Sigmoid colon (tissue), 7 donors: ENCODE data around the gene TDRD5. TPM values are rescaled to one million over a fixed set of nuclear protein-coding genes. Genes with fewer than 3 reads are reported as not detected.

Experiments
- DNase-seq: peaks from one replicate; pipeline ENCODE4 v3.0.0-alpha.2; 2019
- H3K27ac ChIP-seq, 4 donors: fragments of 200-600 bp; sonication (generic); one replicate each; pipeline ENCODE4 v1.5.1; 2016 to 2019; ENCODE audit warnings: mild to moderate bottlenecking in 1 of 4
- H3K27me3 ChIP-seq, 3 donors: fragments of 200-600 bp; sonication (generic); one replicate each; pipeline ENCODE4 v1.5.1; 2019; ENCODE audit warnings: mild to moderate bottlenecking in 1 of 3
- H3K36me3 ChIP-seq, 4 donors: fragments of 200-600 bp; sonication (generic); one replicate each; pipeline ENCODE4 v1.5.1; 2016 to 2019
- H3K4me1 ChIP-seq, 4 donors: fragments of 200-600 bp; sonication (generic); one replicate each; pipeline ENCODE4 v1.5.1; 2017 to 2019
- H3K4me3 ChIP-seq, 4 donors: fragments of 200-600 bp; sonication (generic); one replicate each; pipeline ENCODE4 v1.5.1; 2017 to 2019; ENCODE audit warnings: mild to moderate bottlenecking in 2 of 4, moderate library complexity in 1 of 4
- H3K9me3 ChIP-seq, 4 donors: fragments of 200-600 bp in 3 of 4; sonication (generic) in 3 of 4; one replicate each; pipeline versions ENCODE4 v1.5.1 to v1.6.1; 2013 to 2019
- EP300 ChIP-seq, 4 donors: sonication (generic); formaldehyde crosslinking; IDR thresholded peaks; one replicate each; pipeline ENCODE4 v1.6.1; 2017; ENCODE audit warnings: antibody characterized with exemption in 4 of 4
- POLR2A ChIP-seq, 2 donors: fragments of 450-650 bp; IDR thresholded peaks; one replicate each; pipeline ENCODE4 v1.6.1; 2016; ENCODE audit warnings: antibody characterized with exemption in 2 of 2, mild to moderate bottlenecking in 2 of 2, moderate library complexity in 2 of 2
- POLR2AphosphoS5 ChIP-seq, 4 donors: sonication (generic); formaldehyde crosslinking; IDR thresholded peaks; one replicate each; pipeline ENCODE4 v1.6.1; 2017; ENCODE audit warnings: antibody characterized with exemption in 4 of 4
- WGBS, 2 donors: extraction: QIAGEN DNeasy Blood & Tissue Kit; methylation state at CpG; one replicate each; pipeline ENCODE4 v1.1.7; 2013; 5-methylcytosine and 5-hydroxymethylcytosine counted together
- intact Hi-C: fragments of 100-400 bp; cut with DNase I; formaldehyde crosslinking; loops from one replicate; pipeline ENCODE4 v1.15.1; 2023
- polyA plus RNA-seq, 3 donors: library from polyadenylated mRNA; stranded (reverse); fragments of 200-250 nt; gene quantifications; one replicate each; pipeline ENCODE4 v1.2.3, GENCODE V29; 2013
- total RNA-seq, 4 donors: library from RNA; depleted of rRNA; stranded (reverse); fragments of >200 nt; gene quantifications; one replicate each; pipeline ENCODE4 v1.1.0, GENCODE V29; 2016
- TF ChIP-seq, protein P1 (sequence below), 4 experiments: fragments of 450-650 bp in 3 of 4; fragments of 200-600 bp in 1 of 4; IDR thresholded peaks; one replicate each; pipeline ENCODE4 v1.5.1; 2016 to 2019; ENCODE audit warnings: antibody characterized with exemption in 4 of 4, mild to moderate bottlenecking in 3 of 4, moderate library complexity in 2 of 4
- donor health status: healthy with polysubstance abuse.
- donor health status: Bipolar disorder and iron deficiency.
- donor health status: healthy.

TDRD5 gene, protein sequence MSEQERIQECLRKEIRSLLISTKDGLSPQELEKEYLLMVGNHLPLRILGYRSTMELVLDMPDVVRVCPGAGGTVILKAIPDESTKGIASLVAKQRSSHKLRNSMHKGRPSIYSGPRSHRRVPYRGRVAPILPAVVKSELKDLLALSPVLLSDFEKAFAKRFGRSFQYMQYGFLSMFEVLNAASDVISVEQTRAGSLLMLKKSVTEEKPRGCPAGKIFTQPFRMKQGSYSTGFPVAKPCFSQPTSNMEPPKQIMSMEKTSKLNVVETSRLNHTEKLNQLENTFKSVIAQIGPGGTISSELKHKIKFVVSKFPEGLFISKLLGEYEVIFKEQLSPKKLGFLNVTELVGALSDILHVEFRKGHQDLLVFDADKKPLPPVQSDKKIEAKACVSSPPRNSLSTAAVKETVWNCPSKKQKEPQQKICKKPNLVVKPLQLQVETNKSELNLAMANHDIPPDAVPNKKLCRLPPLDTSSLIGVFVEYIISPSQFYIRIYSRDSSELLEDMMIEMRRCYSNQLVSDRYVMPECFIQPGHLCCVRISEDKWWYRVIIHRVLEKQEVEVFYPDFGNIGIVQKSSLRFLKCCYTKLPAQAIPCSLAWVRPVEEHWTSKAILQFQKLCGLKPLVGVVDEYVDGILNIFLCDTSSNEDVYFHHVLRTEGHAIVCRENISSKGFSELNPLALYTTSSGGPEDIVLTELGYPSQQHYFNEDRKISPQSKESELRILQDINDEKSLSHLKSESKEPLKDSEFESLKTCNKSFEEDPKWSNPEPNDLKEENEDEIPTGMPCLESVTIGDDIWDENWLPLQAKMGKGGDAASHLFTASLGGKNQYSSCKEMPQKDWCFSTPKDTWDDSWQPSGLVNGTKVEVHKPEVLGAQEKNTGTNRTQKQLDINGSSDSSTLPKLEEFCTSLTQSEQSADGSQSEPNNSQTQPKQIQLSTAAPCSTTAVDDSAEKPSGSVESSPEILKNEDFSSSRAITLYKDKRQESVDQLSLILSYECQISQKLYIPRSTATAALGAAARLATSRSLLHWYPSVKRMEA
- total RNA-seq (not detected), polyA plus RNA-seq (under 1 TPM; 0.55 to 0.69 (median 0.60) TPM)

DNA sequence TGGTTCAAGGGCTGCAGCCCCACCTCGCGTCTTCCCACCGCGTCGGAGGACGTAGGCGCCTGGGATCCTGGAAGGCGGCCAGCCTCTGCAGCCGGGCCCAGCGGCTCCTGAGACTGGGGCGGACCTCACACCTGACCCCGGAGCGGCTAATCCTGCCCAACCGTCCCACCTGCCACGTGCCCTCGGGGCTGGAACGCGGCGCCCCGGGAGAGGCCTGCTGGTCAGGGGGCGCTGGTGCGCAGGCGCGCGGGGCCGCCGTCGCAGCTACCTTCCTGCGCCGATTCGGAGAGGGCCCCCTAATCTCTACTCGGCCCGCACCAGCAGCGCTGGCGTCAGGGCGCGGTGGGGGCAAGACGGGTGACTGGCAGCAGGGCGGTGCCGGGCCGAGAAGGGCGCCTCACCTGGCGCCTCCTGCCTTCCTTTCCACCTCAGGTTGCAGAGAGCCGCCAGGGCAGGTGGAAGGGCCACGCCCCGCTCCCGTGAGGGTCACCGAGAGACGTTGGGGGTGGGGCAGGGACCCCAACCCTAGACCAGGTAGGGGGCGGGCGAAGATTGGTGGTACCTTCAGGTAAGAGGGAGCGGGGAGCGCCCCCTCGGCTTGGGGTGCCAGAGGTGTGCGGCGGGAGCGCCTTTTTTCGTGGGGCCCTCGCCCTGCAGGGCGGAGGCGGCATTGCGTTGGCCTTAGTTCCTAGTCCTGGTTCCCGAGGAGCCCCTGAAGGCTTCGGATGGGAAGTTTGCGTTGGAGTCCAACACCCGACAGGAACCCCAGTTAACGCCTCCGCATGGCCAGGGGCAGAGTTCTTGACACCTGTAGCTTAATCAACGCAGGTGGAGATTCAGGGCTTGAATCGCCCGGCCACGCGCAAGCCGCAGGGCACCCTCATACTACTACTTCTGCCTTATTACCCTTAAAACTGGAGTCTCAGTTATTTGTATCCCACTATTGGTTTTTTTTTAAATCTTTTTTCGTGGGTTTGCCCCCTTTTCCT lies at the start of gene TDRD5:
Gene TDRD5, plus strand, starts transcription at position 241 of the 989 bp plus-strand sequence. CDS start 784 bp downstream, outside the sequence.
- peaks cover 0 to 8% (median 5%) of the 10 kb centered on the region in 4 donors for H3K4me1 ChIP-seq
- no peak within 1 kb of the TSS for H3K27ac ChIP-seq
- H3K27me3 ChIP-seq, result peaks cover 13 to 33% (median 16%) of the 10 kb centered on the region in 3 donors
- DNase-seq, result no peak
- H3K9me3 ChIP-seq, result no peaks in the 10 kb centered on the region
- TF ChIP-seq POLR2A (IDR thresholded peaks at IDR 0.05), result no peak
- no peak for TF ChIP-seq EP300 (IDR thresholded peaks at IDR 0.05)
- no peak for TF ChIP-seq POLR2AphosphoS5 (IDR thresholded peaks at IDR 0.05)
- TF ChIP-seq, protein P1, sequence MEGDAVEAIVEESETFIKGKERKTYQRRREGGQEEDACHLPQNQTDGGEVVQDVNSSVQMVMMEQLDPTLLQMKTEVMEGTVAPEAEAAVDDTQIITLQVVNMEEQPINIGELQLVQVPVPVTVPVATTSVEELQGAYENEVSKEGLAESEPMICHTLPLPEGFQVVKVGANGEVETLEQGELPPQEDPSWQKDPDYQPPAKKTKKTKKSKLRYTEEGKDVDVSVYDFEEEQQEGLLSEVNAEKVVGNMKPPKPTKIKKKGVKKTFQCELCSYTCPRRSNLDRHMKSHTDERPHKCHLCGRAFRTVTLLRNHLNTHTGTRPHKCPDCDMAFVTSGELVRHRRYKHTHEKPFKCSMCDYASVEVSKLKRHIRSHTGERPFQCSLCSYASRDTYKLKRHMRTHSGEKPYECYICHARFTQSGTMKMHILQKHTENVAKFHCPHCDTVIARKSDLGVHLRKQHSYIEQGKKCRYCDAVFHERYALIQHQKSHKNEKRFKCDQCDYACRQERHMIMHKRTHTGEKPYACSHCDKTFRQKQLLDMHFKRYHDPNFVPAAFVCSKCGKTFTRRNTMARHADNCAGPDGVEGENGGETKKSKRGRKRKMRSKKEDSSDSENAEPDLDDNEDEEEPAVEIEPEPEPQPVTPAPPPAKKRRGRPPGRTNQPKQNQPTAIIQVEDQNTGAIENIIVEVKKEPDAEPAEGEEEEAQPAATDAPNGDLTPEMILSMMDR (IDR thresholded peaks at IDR 0.05), result no peak
- no peaks in the 10 kb centered on the region for H3K36me3 ChIP-seq
- intact Hi-C loops, result no loop called here
- 19 to 30% methylated on average over 75 of the region's 75 CpGs for WGBS, 2 donors
- peak within 1 kb of the TSS in 3 of 4 donors; percentile 9 to 28 (median 12) for H3K4me3 ChIP-seq

DNA sequence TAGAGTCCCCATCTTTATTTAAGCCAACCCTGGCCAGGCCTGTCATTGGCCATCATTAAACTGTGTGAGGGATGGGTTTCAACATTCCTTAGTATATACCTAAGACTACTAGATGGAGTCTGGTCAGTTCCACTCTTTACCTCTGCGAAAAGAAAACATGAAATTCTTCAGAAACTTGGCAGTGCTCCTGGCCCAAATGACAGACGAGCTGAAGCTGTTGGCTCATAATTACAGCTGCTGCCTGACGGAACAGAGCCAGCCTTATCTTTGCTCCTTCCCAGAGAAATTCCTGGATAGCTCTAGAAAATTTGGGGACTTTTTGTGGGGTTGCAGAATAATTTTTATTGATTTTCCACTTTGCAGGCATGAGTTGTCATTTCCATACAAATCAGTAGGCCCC lies 46.3 kb upstream of the TDRD5 start:
- no peak overlapping the region for H3K27ac ChIP-seq
- intact Hi-C loops, result no loop called here
- no peaks in the 10 kb centered on the region for H3K36me3 ChIP-seq
- TF ChIP-seq POLR2A (IDR thresholded peaks at IDR 0.05), result no peak
- 40 to 59% methylated on average over 3 of the region's 3 CpGs for WGBS, 2 donors
- no peaks in the 10 kb centered on the region for H3K27me3 ChIP-seq
- no peaks in the 10 kb centered on the region for H3K9me3 ChIP-seq
- H3K4me1 ChIP-seq, result no peaks in the 10 kb centered on the region
- DNase-seq, result no peak
- H3K4me3 ChIP-seq, result no peak overlapping the region

DNA sequence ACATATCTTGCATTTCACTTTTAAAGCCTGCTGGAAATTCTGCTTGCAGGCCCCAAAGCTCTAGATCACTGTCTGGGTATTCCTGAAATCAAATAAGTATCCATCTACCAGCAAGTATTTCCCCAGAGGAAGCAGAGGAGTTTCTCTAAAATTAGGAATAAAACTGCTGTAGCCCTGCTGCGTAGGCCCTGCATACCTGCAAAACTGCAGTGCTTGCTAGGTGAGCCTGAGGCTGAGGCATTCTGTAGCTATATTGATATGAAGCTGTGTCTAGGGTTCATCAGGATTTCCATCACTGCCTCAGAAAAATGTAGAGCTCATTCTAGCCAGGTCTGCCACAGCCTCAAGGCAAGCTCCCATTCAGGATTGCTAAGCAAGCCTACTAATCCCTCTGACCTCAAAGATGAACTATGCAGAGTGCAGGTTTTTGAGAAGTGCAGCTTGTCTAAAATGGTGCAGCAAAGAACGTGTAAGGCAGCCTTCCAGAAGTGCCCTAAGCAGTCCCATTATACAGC lies 44.6 kb upstream of the TDRD5 start:
- Histone ChIP-seq H3K9me3 (no peaks in the 10 kb centered on the region), H3K27me3 (no peaks in the 10 kb centered on the region), H3K36me3 (no peaks in the 10 kb centered on the region), H3K4me1 (no peaks in the 10 kb centered on the region), H3K4me3 (no peak overlapping the region), H3K27ac (no peak overlapping the region)
- TF ChIP-seq POLR2A (IDR thresholded peaks at IDR 0.05), result no peak
- TF ChIP-seq EP300 (IDR thresholded peaks at IDR 0.05), result no peak
- TF ChIP-seq POLR2AphosphoS5 (IDR thresholded peaks at IDR 0.05), result no peak
- TF ChIP-seq, protein P1 (IDR thresholded peaks at IDR 0.05), result no peak
- WGBS, 2 donors, result 75 to 87% methylated on average over 2 of the region's 2 CpGs
- intact Hi-C loops, result no loop called here
- DNase-seq, result no peak

DNA sequence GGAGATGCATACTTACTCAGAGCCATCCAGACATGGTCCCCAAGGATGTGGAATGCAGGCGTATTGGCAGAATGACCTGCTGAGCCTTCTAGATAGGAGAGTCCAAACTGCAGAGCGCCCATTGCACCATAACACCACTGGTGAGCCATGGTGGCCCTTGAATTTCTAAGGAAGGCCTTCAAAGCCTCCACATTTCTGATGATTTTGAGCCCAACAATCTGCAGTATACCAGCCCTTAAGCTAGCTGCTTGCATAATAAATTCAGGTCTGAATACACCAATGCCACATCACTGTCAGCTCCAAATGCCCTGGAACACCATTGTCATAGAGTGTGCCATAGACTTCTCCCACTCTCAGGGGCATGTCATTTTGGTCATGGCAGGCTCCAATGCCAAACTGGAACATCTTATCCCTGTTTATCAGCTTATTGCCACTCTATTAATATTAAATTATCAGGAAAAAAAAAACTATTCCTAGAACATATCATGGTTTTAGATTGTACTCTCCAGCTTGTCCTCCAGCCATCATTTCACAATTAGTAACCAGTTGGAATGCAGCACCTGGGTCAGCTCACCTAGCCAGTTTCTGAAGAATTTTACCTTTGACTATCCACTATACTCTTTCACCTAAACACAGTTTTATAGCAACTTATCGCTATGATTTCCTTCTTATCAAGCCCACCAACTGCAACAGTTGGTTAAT lies 42.8 kb upstream of the TDRD5 start:
- TF ChIP-seq POLR2A (IDR thresholded peaks at IDR 0.05) (no peak), POLR2AphosphoS5 (IDR thresholded peaks at IDR 0.05) (no peak), EP300 (IDR thresholded peaks at IDR 0.05) (no peak)
- TF ChIP-seq, protein P1 (IDR thresholded peaks at IDR 0.05), result no peak
- Histone ChIP-seq H3K9me3 (no peaks in the 10 kb centered on the region), H3K27me3 (no peaks in the 10 kb centered on the region), H3K4me1 (no peaks in the 10 kb centered on the region), H3K4me3 (no peak overlapping the region), H3K27ac (no peak overlapping the region), H3K36me3 (no peaks in the 10 kb centered on the region)
- intact Hi-C loops, result no loop called here
- no peak for DNase-seq
- 47 to 57% methylated on average over 3 of the region's 3 CpGs for WGBS, 2 donors
